ENCODE measurements around the gene KIAA0319L. TPM values are rescaled to one million over a fixed set of nuclear protein-coding genes. Genes with fewer than 3 reads are reported as not detected.
A peak's percentile ranks its signal among the peaks of the same experiment; 100 is the strongest.
"Not testable (repeated sequence)": the region's sequence is repeated elsewhere in the genome, so short reads cannot be mapped to it uniquely, and the experiment has no call there.

The KIAA0319L gene
- total RNA-seq, 1 experiment from 2014 or later, result 60.0 TPM

DNA sequence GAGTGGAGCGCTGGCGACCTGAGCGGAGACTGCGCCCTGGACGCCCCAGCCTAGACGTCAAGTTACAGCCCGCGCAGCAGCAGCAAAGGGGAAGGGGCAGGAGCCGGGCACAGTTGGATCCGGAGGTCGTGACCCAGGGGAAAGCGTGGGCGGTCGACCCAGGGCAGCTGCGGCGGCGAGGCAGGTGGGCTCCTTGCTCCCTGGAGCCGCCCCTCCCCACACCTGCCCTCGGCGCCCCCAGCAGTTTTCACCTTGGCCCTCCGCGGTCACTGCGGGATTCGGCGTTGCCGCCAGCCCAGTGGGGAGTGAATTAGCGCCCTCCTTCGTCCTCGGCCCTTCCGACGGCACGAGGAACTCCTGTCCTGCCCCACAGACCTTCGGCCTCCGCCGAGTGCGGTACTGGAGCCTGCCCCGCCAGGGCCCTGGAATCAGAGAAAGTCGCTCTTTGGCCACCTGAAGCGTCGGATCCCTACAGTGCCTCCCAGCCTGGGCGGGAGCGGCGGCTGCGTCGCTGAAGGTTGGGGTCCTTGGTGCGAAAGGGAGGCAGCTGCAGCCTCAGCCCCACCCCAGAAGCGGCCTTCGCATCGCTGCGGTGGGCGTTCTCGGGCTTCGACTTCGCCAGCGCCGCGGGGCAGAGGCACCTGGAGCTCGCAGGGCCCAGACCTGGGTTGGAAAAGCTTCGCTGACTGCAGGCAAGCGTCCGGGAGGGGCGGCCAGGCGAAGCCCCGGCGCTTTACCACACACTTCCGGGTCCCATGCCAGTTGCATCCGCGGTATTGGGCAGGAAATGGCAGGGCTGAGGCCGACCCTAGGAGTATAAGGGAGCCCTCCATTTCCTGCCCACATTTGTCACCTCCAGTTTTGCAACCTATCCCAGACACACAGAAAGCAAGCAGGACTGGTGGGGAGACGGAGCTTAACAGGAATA is 20.1 kb upstream of the KIAA0319L start:
- POLR2A ChIA-PET, result no interaction called here
- ATAC-seq, result no peak
- Histone ChIP-seq H3K36me3 (ENCODE audit: control insufficient read depth, insufficient read depth, low read length) (no peaks in the 10 kb centered on the region), H3K9me3 (ENCODE audit: control insufficient read depth, insufficient read depth, low read depth, low read length) (no peaks in the 10 kb centered on the region), H3K4me3 (ENCODE audit: low read depth in 2 of 2, low read length in 2 of 2) (no peak overlapping the region), H3K4me1 (ENCODE audit: control insufficient read depth, insufficient read depth, low read length) (peaks cover 4% of the 10 kb centered on the region), H3K27ac (ENCODE audit: low read length) (no peak overlapping the region), H3K27me3 (ENCODE audit: control insufficient read depth, insufficient read depth, low read length) (no peaks in the 10 kb centered on the region)
- intact Hi-C loops (cut with micrococcal nuclease; ENCODE audit: unreplicated experiment), result no loop called here
- no TSS peak for BruUV-seq (replicated peaks)
- in situ Hi-C loops (cut with HindIII; ENCODE audit: low pct_unique_long_range_greater_than_20kb, low sequenced_read_pairs), result no loop called here
- no peak for DNase-seq (ENCODE audit: low read depth, low spot score)
- CTCF ChIA-PET, result no interaction called here
- TF ChIP-seq TCF7L2 (IDR thresholded peaks at IDR 0.05; ENCODE audit: low read depth, low read length) (no peak), POLR2AphosphoS5 (IDR thresholded peaks at IDR 0.05; ENCODE audit: low read depth, low read length) (no peak)
- TF ChIP-seq, protein P1, sequence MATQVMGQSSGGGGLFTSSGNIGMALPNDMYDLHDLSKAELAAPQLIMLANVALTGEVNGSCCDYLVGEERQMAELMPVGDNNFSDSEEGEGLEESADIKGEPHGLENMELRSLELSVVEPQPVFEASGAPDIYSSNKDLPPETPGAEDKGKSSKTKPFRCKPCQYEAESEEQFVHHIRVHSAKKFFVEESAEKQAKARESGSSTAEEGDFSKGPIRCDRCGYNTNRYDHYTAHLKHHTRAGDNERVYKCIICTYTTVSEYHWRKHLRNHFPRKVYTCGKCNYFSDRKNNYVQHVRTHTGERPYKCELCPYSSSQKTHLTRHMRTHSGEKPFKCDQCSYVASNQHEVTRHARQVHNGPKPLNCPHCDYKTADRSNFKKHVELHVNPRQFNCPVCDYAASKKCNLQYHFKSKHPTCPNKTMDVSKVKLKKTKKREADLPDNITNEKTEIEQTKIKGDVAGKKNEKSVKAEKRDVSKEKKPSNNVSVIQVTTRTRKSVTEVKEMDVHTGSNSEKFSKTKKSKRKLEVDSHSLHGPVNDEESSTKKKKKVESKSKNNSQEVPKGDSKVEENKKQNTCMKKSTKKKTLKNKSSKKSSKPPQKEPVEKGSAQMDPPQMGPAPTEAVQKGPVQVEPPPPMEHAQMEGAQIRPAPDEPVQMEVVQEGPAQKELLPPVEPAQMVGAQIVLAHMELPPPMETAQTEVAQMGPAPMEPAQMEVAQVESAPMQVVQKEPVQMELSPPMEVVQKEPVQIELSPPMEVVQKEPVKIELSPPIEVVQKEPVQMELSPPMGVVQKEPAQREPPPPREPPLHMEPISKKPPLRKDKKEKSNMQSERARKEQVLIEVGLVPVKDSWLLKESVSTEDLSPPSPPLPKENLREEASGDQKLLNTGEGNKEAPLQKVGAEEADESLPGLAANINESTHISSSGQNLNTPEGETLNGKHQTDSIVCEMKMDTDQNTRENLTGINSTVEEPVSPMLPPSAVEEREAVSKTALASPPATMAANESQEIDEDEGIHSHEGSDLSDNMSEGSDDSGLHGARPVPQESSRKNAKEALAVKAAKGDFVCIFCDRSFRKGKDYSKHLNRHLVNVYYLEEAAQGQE (IDR thresholded peaks at IDR 0.05; ENCODE audit: insufficient read depth in 1 of 2, low read depth in 2 of 2, low read length in 1 of 2), result no peak

DNA sequence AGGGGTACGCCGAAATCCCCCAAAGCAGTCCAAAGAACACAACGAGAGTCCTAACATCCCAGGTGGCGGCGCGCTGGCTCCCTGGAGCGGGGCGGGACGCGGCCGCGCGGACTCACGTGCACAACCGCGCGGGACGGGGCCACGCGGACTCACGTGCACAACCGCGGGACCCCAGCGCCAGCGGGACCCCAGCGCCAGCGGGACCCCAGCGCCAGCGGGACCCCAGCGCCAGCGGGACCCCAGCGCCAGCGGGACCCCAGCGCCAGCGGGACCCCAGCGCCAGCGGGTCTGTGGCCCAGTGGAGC is 19.5 kb upstream of the KIAA0319L start:
- intact Hi-C loops (cut with micrococcal nuclease; ENCODE audit: unreplicated experiment); H3K4me3 ChIP-seq (ENCODE audit: low read depth in 2 of 2, low read length in 2 of 2); CTCF ChIA-PET; in situ Hi-C loops (cut with HindIII; ENCODE audit: low pct_unique_long_range_greater_than_20kb, low sequenced_read_pairs); H3K27ac ChIP-seq (ENCODE audit: low read length); H3K9me3 ChIP-seq (ENCODE audit: control insufficient read depth, insufficient read depth, low read depth, low read length); H3K36me3 ChIP-seq (ENCODE audit: control insufficient read depth, insufficient read depth, low read length); BruUV-seq (replicated peaks); H3K4me1 ChIP-seq (ENCODE audit: control insufficient read depth, insufficient read depth, low read length); H3K27me3 ChIP-seq (ENCODE audit: control insufficient read depth, insufficient read depth, low read length); DNase-seq (ENCODE audit: low read depth, low spot score); ATAC-seq; POLR2A ChIA-PET: not testable (repeated sequence)

DNA sequence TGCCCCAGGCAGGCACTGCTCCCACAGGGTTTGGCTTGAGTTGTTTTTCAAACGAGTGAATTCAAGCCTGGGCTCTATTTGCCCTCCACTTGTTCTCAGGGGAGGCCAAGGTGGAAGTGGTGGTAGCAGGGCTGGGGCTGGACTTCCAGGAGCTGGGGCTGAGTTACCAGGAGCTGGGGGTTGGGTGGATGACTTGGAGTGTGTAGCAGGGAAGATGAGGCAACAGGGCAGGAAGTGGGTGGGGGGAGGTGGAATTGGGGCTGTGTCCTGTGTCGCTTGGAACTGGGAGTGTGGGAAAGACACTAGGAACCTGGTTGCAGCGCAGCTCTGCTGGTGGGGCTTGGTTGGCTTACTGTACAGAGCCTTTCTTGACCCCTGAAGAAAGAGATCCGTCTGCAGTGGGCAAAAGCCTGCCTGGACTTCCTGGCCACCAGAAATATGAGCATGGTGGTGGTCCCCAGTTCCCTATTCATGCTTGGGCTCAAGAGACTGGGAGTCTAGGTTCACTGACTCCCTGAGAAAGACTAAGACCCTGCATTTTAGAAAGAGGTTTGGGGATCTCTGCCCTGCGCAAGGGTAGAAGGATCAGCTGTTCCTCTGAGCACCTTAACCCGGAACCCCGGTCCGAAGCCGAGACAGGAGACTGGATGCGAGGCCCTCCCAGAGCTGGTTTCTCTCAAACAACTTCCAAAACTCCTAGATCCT is 19.0 kb upstream of the KIAA0319L start:
- ChIA-PET POLR2A (no interaction called here), CTCF (no interaction called here)
- H3K9me3 ChIP-seq (ENCODE audit: control insufficient read depth, insufficient read depth, low read depth, low read length), result no peaks in the 10 kb centered on the region
- in situ Hi-C loops (cut with HindIII; ENCODE audit: low pct_unique_long_range_greater_than_20kb, low sequenced_read_pairs) (no loop called here), intact Hi-C loops (cut with micrococcal nuclease; ENCODE audit: unreplicated experiment) (no loop called here)
- peaks cover 4% of the 10 kb centered on the region for H3K4me1 ChIP-seq (ENCODE audit: control insufficient read depth, insufficient read depth, low read length)
- no peaks in the 10 kb centered on the region for H3K27me3 ChIP-seq (ENCODE audit: control insufficient read depth, insufficient read depth, low read length)
- ATAC-seq (no peak), DNase-seq (ENCODE audit: low read depth, low spot score) (no peak)
- TSS peak; percentile 59 for BruUV-seq (replicated peaks)
- H3K4me3 ChIP-seq (ENCODE audit: low read depth in 2 of 2, low read length in 2 of 2), result no peak overlapping the region
- TF ChIP-seq, protein P1 (IDR thresholded peaks at IDR 0.05; ENCODE audit: insufficient read depth in 1 of 2, low read depth in 2 of 2, low read length in 1 of 2), result no peak
- TF ChIP-seq TCF7L2 (IDR thresholded peaks at IDR 0.05; ENCODE audit: low read depth, low read length) (no peak), POLR2AphosphoS5 (IDR thresholded peaks at IDR 0.05; ENCODE audit: low read depth, low read length) (no peak), SIN3A (IDR thresholded peaks at IDR 0.05; ENCODE audit: borderline replicate concordance, insufficient read depth, low read depth, low read length) (no peak)
- TF ChIP-seq, protein P2, sequence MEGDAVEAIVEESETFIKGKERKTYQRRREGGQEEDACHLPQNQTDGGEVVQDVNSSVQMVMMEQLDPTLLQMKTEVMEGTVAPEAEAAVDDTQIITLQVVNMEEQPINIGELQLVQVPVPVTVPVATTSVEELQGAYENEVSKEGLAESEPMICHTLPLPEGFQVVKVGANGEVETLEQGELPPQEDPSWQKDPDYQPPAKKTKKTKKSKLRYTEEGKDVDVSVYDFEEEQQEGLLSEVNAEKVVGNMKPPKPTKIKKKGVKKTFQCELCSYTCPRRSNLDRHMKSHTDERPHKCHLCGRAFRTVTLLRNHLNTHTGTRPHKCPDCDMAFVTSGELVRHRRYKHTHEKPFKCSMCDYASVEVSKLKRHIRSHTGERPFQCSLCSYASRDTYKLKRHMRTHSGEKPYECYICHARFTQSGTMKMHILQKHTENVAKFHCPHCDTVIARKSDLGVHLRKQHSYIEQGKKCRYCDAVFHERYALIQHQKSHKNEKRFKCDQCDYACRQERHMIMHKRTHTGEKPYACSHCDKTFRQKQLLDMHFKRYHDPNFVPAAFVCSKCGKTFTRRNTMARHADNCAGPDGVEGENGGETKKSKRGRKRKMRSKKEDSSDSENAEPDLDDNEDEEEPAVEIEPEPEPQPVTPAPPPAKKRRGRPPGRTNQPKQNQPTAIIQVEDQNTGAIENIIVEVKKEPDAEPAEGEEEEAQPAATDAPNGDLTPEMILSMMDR (IDR thresholded peaks at IDR 0.05), result no peak
- H3K36me3 ChIP-seq (ENCODE audit: control insufficient read depth, insufficient read depth, low read length), result no peaks in the 10 kb centered on the region
- no peak overlapping the region for H3K27ac ChIP-seq (ENCODE audit: low read length)

All from Panc1 (cell line).